ENCODE results near the gene GCC2.

Gene GCC2, protein sequence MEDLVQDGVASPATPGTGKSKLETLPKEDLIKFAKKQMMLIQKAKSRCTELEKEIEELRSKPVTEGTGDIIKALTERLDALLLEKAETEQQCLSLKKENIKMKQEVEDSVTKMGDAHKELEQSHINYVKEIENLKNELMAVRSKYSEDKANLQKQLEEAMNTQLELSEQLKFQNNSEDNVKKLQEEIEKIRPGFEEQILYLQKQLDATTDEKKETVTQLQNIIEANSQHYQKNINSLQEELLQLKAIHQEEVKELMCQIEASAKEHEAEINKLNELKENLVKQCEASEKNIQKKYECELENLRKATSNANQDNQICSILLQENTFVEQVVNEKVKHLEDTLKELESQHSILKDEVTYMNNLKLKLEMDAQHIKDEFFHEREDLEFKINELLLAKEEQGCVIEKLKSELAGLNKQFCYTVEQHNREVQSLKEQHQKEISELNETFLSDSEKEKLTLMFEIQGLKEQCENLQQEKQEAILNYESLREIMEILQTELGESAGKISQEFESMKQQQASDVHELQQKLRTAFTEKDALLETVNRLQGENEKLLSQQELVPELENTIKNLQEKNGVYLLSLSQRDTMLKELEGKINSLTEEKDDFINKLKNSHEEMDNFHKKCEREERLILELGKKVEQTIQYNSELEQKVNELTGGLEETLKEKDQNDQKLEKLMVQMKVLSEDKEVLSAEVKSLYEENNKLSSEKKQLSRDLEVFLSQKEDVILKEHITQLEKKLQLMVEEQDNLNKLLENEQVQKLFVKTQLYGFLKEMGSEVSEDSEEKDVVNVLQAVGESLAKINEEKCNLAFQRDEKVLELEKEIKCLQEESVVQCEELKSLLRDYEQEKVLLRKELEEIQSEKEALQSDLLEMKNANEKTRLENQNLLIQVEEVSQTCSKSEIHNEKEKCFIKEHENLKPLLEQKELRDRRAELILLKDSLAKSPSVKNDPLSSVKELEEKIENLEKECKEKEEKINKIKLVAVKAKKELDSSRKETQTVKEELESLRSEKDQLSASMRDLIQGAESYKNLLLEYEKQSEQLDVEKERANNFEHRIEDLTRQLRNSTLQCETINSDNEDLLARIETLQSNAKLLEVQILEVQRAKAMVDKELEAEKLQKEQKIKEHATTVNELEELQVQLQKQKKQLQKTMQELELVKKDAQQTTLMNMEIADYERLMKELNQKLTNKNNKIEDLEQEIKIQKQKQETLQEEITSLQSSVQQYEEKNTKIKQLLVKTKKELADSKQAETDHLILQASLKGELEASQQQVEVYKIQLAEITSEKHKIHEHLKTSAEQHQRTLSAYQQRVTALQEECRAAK (N-terminal part only)

DNA sequence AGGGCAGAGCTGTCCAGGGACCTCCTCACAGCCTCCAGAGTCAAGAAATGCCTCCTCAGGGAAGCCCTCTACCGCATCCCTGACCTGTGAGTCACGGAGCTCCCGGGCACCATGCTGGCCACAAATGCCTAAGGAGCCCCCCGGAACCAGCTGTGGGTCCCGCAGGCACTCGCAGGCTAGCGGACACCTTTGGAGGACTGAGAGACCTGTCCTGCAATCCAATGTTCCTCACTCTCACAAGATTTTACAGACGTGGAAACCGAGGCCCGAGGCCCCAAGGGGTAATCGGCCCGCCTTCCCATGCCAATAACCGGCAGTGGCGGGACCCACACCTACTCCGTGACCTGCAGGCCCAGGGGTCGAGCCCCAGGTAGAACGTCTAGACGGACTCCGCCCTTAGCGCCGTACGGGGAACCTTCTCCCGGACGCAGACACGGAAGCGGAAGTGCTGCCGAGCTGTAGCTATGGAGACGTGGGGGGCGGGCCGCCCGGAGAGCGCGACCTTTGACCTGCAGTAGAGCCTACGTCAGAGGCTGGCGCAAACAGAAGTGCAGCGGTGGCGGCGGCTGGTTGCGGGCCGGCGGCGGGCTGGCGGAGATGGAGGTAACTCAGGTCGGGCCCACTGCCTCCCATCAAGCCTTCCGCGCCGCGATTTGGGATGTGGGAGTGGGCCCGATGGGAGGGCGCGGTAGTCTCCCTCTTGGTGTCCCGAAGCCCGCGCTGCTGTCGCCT, at the start of gene GCC2:
GCC2 (plus strand) TSS at position 529 of the 732 bp plus-strand sequence; CDS start at position 598, 69 bp downstream.
- H3K4me2 ChIP-seq (ENCODE audit: low read length): peak within 1 kb of the TSS; percentile 74
- H2AFZ ChIP-seq: peak within 1 kb of the TSS; percentile 100
- TF ChIP-seq, protein P1, sequence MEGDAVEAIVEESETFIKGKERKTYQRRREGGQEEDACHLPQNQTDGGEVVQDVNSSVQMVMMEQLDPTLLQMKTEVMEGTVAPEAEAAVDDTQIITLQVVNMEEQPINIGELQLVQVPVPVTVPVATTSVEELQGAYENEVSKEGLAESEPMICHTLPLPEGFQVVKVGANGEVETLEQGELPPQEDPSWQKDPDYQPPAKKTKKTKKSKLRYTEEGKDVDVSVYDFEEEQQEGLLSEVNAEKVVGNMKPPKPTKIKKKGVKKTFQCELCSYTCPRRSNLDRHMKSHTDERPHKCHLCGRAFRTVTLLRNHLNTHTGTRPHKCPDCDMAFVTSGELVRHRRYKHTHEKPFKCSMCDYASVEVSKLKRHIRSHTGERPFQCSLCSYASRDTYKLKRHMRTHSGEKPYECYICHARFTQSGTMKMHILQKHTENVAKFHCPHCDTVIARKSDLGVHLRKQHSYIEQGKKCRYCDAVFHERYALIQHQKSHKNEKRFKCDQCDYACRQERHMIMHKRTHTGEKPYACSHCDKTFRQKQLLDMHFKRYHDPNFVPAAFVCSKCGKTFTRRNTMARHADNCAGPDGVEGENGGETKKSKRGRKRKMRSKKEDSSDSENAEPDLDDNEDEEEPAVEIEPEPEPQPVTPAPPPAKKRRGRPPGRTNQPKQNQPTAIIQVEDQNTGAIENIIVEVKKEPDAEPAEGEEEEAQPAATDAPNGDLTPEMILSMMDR (IDR thresholded peaks at IDR 0.05): no peak
- peak within 1 kb of the TSS; percentile 77 for H3K9ac ChIP-seq
- peaks cover 4% of the 10 kb centered on the region for H3K4me1 ChIP-seq
- H3K36me3 ChIP-seq (ENCODE audit: control insufficient read depth, insufficient read depth, low read length): no peaks in the 10 kb centered on the region
- H3K4me3 ChIP-seq (ENCODE audit: low read depth, low read length): peak within 1 kb of the TSS; percentile 90
- peak within 1 kb of the TSS; percentile 91 for H3K27ac ChIP-seq
- H3K79me2 ChIP-seq: peaks cover 4% of the 10 kb centered on the region
- H3K9me3 ChIP-seq (ENCODE audit: control insufficient read depth, low read length): no peaks in the 10 kb centered on the region
- H3K27me3 ChIP-seq (ENCODE audit: control insufficient read depth, insufficient read depth, low read length): no peaks in the 10 kb centered on the region

DNA sequence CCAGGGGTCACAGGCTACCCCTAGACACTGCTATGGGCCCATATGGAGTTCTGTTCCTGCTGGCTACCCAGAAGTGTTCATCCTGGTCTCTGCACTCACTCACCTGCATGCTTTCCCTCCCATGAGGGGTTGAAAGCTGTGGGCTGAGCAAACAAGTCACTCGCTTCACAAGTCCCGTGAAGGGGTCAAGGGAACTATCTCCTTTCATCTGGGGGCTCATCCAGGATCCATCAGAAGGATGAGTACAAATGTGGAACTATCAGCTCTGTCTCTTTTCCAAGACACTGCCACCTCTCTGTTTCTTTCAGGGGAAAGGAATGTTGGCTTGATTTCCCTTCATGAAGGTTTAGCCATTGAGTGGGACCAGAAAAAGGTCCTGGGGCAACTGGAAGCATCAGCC, 49.5 kb upstream of the GCC2 start:
- TF ChIP-seq, protein P1 (IDR thresholded peaks at IDR 0.05): no peak
- no peaks in the 10 kb centered on the region for H3K36me3 ChIP-seq (ENCODE audit: control insufficient read depth, insufficient read depth, low read length)
- no peak overlapping the region for H3K27ac ChIP-seq
- no peak overlapping the region for H2AFZ ChIP-seq
- no peaks in the 10 kb centered on the region for H3K79me2 ChIP-seq
- H3K4me1 ChIP-seq: no peaks in the 10 kb centered on the region
- no peaks in the 10 kb centered on the region for H3K27me3 ChIP-seq (ENCODE audit: control insufficient read depth, insufficient read depth, low read length)
- no peak overlapping the region for H3K9ac ChIP-seq
- no peak overlapping the region for H3K4me2 ChIP-seq (ENCODE audit: low read length)
- no peaks in the 10 kb centered on the region for H3K9me3 ChIP-seq (ENCODE audit: control insufficient read depth, low read length)
- H3K4me3 ChIP-seq (ENCODE audit: low read depth, low read length): no peak overlapping the region

DNA sequence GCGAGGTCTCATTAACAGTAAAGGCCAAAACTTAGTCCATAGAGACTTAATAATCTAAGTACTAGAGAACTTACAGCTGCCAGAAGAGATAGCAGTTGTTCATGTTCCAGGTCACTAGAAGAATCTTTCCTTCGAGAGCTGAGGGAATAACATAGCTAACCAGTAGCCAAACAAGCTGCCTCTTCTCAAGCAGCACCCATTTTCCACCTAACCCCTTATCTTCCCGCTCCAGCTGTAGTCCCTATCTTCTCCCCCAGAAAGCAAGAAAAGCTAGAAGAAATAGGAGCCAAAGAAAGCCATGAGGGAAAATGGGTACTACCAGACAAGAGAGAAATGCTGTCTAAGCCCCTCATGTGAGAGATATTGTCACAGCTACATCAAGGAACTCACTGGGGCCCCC, 47.2 kb upstream of the GCC2 start:
- H3K4me3 ChIP-seq (ENCODE audit: low read depth, low read length): no peak overlapping the region
- H3K9ac ChIP-seq: no peak overlapping the region
- no peak overlapping the region for H2AFZ ChIP-seq
- no peaks in the 10 kb centered on the region for H3K27me3 ChIP-seq (ENCODE audit: control insufficient read depth, insufficient read depth, low read length)
- no peak overlapping the region for H3K4me2 ChIP-seq (ENCODE audit: low read length)
- no peaks in the 10 kb centered on the region for H3K36me3 ChIP-seq (ENCODE audit: control insufficient read depth, insufficient read depth, low read length)
- H3K4me1 ChIP-seq: no peaks in the 10 kb centered on the region
- TF ChIP-seq, protein P1 (IDR thresholded peaks at IDR 0.05): no peak
- H3K27ac ChIP-seq: no peak overlapping the region
- H3K9me3 ChIP-seq (ENCODE audit: control insufficient read depth, low read length): no peaks in the 10 kb centered on the region
- no peaks in the 10 kb centered on the region for H3K79me2 ChIP-seq

- no peaks in the 10 kb centered on the region for H3K9me3 ChIP-seq (ENCODE audit: control insufficient read depth, low read length)
Measured at GRCh38 chr2:108403494-108403893, 45.5 kb upstream of the GCC2 start.

More at GRCh38 chr2:108403494-108403893, 45.5 kb upstream of the GCC2 start:
- Histone ChIP-seq H3K4me3 (ENCODE audit: low read depth, low read length) (no peak overlapping the region), H2AFZ (no peak overlapping the region), H3K9ac (no peak overlapping the region), H3K4me1 (no peaks in the 10 kb centered on the region), H3K79me2 (no peaks in the 10 kb centered on the region), H3K4me2 (ENCODE audit: low read length) (no peak overlapping the region), H3K27ac (no peak overlapping the region), H3K36me3 (ENCODE audit: control insufficient read depth, insufficient read depth, low read length) (no peaks in the 10 kb centered on the region), H3K27me3 (ENCODE audit: control insufficient read depth, insufficient read depth, low read length) (no peaks in the 10 kb centered on the region)
- TF ChIP-seq, protein P1 (IDR thresholded peaks at IDR 0.05): no peak
